DND-41 (cell line): ENCODE results near the gene SIRT7.
A peak's percentile ranks its signal among the peaks of the same experiment; 100 is the strongest.

Experiments used
- CTCF ChIP-seq: IDR thresholded peaks from 2 replicates; pipeline ENCODE4 v1.5.1; 2012; ENCODE audit warnings: borderline replicate concordance, low read length, moderate library complexity, mild to moderate bottlenecking; ENCODE audit not compliant: poor library complexity, severe bottlenecking; ENCODE audit errors: extremely low read depth
- EZH2 ChIP-seq: IDR thresholded peaks from 3 replicates; pipeline ENCODE4 v1.6.1; 2012; ENCODE audit warnings: borderline replicate concordance, low read depth, mild to moderate bottlenecking, moderate library complexity, low read length, inconsistent platforms; ENCODE audit not compliant: severe bottlenecking

GRCh38 chr17:81927653-81928543 lies 9.9 kb upstream of the SIRT7 start, which contains the start of gene MAFG:
- TF ChIP-seq EZH2 (no peak), CTCF (peak; percentile 75)
